Measurements from ENCODE around the gene ABCA12. TPM values are rescaled to one million over a fixed set of nuclear protein-coding genes. Genes with fewer than 3 reads are reported as not detected.
"Not testable (repeated sequence)": the region's sequence is repeated elsewhere in the genome, so short reads cannot be mapped to it uniquely, and the experiment has no call there.

ABCA12 gene
- total RNA-seq, 1 donor from 2014 or later: 17.2 TPM

- no peak overlapping the region for H3K27ac ChIP-seq
- intact Hi-C loops (cut with DNase I): no loop called here
- no peaks in the 10 kb centered on the region for H3K27me3 ChIP-seq
- no peak for DNase-seq (ENCODE audit: extremely low spot score in 2 of 2)
- no peak overlapping the region for H3K4me3 ChIP-seq
- no peaks in the 10 kb centered on the region for H3K36me3 ChIP-seq
- TF ChIP-seq POLR2AphosphoS5 (IDR thresholded peaks at IDR 0.05; ENCODE audit: insufficient read depth in 1 of 2, low read depth in 1 of 2) (no peak), POLR2A (IDR thresholded peaks at IDR 0.05) (no peak)
- TF ChIP-seq, protein P1, sequence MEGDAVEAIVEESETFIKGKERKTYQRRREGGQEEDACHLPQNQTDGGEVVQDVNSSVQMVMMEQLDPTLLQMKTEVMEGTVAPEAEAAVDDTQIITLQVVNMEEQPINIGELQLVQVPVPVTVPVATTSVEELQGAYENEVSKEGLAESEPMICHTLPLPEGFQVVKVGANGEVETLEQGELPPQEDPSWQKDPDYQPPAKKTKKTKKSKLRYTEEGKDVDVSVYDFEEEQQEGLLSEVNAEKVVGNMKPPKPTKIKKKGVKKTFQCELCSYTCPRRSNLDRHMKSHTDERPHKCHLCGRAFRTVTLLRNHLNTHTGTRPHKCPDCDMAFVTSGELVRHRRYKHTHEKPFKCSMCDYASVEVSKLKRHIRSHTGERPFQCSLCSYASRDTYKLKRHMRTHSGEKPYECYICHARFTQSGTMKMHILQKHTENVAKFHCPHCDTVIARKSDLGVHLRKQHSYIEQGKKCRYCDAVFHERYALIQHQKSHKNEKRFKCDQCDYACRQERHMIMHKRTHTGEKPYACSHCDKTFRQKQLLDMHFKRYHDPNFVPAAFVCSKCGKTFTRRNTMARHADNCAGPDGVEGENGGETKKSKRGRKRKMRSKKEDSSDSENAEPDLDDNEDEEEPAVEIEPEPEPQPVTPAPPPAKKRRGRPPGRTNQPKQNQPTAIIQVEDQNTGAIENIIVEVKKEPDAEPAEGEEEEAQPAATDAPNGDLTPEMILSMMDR (IDR thresholded peaks at IDR 0.05): no peak
- no peaks in the 10 kb centered on the region for H3K9me3 ChIP-seq
- peaks cover 11% of the 10 kb centered on the region for H3K4me1 ChIP-seq
Observed at GRCh38 chr2:215171796-215172195, 33.4 kb upstream of the ABCA12 start.

- H3K9me3 ChIP-seq: no peaks in the 10 kb centered on the region
- peaks cover 11% of the 10 kb centered on the region for H3K4me1 ChIP-seq
- peak overlapping the region in 1 of 2 donors; percentile 11 for H3K4me3 ChIP-seq
- no peaks in the 10 kb centered on the region for H3K36me3 ChIP-seq
- intact Hi-C loops (cut with DNase I): no loop called here
- TF ChIP-seq POLR2A (IDR thresholded peaks at IDR 0.05): no peak
- TF ChIP-seq, protein P1 (IDR thresholded peaks at IDR 0.05): no peak
- no peak for TF ChIP-seq POLR2AphosphoS5 (IDR thresholded peaks at IDR 0.05; ENCODE audit: insufficient read depth in 1 of 2, low read depth in 1 of 2)
- no peak for DNase-seq (ENCODE audit: extremely low spot score in 2 of 2)
- H3K27ac ChIP-seq: no peak overlapping the region
- H3K27me3 ChIP-seq: no peaks in the 10 kb centered on the region
Observed at GRCh38 chr2:215171151-215171550, 32.7 kb upstream of the ABCA12 start.

GRCh38 chr2:215166505-215166904 is 28.1 kb upstream of the ABCA12 start:
- H3K4me1 ChIP-seq; intact Hi-C loops (cut with DNase I); H3K4me3 ChIP-seq; H3K27ac ChIP-seq; DNase-seq (ENCODE audit: extremely low spot score in 2 of 2); H3K27me3 ChIP-seq; H3K36me3 ChIP-seq; H3K9me3 ChIP-seq: not testable (repeated sequence)

DNA sequence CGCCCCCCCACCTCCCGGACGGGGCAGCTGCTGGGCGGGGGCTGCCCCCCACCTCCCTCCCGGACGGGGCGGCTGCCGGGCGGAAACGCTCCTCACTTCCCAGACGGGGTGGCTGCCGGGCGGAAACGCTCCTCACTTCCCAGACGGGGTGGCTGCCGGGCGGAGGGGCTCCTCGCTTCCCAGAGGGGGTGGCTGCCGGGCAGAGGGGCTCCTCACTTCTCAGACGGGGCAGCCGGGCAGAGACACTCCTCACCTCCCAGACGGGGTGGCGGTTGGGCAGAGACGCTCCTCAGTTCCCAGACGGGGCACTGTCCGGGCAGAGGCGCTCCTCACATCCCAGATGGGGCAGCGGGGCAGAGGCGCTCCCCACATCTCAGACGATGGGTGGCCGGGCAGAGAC is 24.9 kb upstream of the ABCA12 start:
- DNase-seq (ENCODE audit: extremely low spot score in 2 of 2); H3K9me3 ChIP-seq; intact Hi-C loops (cut with DNase I); H3K27ac ChIP-seq; H3K4me1 ChIP-seq; H3K4me3 ChIP-seq; H3K27me3 ChIP-seq; H3K36me3 ChIP-seq: not testable (repeated sequence)

- Histone ChIP-seq H3K4me3 (no peak overlapping the region), H3K27me3 (no peaks in the 10 kb centered on the region), H3K27ac (no peak overlapping the region), H3K9me3 (no peaks in the 10 kb centered on the region), H3K4me1 (no peaks in the 10 kb centered on the region), H3K36me3 (no peaks in the 10 kb centered on the region)
- no peak for TF ChIP-seq POLR2AphosphoS5 (IDR thresholded peaks at IDR 0.05; ENCODE audit: insufficient read depth in 1 of 2, low read depth in 1 of 2)
- TF ChIP-seq, protein P1 (IDR thresholded peaks at IDR 0.05): no peak
- TF ChIP-seq POLR2A (IDR thresholded peaks at IDR 0.05): no peak
- DNase-seq (ENCODE audit: extremely low spot score in 2 of 2): no peak
- intact Hi-C loops (cut with DNase I): no loop called here
Observed at GRCh38 chr2:215161301-215161829, 22.9 kb upstream of the ABCA12 start.

DNA sequence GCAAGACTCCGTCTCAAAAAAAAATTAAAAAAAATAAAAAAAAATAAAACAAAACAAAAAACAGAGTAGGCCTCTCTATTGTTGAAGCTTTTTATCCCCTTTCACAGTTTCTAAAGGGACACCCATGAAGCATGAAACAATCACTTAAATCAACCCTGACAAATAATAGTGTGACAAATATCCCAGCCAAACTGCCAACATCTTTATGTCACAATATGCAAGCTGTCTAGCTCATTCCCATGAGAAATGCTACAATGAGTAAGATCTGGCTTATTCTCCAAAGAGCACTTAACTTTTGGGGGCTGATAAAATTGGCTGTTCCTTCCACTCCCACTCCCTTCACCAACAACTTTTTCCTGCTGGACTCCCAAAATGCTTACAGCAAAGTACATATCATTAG is 21.7 kb upstream of the ABCA12 start:
- Histone ChIP-seq H3K9me3 (no peaks in the 10 kb centered on the region), H3K4me3 (no peak overlapping the region), H3K4me1 (no peaks in the 10 kb centered on the region), H3K27ac (no peak overlapping the region), H3K36me3 (no peaks in the 10 kb centered on the region), H3K27me3 (no peaks in the 10 kb centered on the region)
- no peak for DNase-seq (ENCODE audit: extremely low spot score in 2 of 2)
- TF ChIP-seq POLR2A (IDR thresholded peaks at IDR 0.05) (no peak), POLR2AphosphoS5 (IDR thresholded peaks at IDR 0.05; ENCODE audit: insufficient read depth in 1 of 2, low read depth in 1 of 2) (no peak)
- TF ChIP-seq, protein P1 (IDR thresholded peaks at IDR 0.05): no peak
- intact Hi-C loops (cut with DNase I): no loop called here

Measured in vagina (tissue), 2 donors.